SK-N-SH (cell line): ENCODE data around the gene PLD1.

ENCODE experiments used
- CHD2 ChIP-seq: fragments of 150-350 bp; IDR thresholded peaks from 2 replicates; pipeline ENCODE4 v1.6.1; 2018; ENCODE audit warnings: low read length; ENCODE audit not compliant: partially characterized antibody
- CTCF ChIP-seq: fragments of 200-600 bp; sonication (generic); IDR thresholded peaks from 2 replicates; pipeline ENCODE4 v1.6.1; 2017; ENCODE audit warnings: antibody characterized with exemption, mild to moderate bottlenecking, moderate library complexity
- FOXM1 ChIP-seq: IDR thresholded peaks from 2 replicates; pipeline ENCODE4 v1.4.0; 2012; ENCODE audit warnings: low read depth, mild to moderate bottlenecking
- GABPA ChIP-seq: IDR thresholded peaks from 2 replicates; pipeline ENCODE4 v1.4.0; 2012; ENCODE audit warnings: low read depth, mild to moderate bottlenecking
- IRF3 ChIP-seq: fragments of 150-350 bp; IDR thresholded peaks from 2 replicates; pipeline ENCODE4 v1.6.1; 2016; ENCODE audit warnings: mild to moderate bottlenecking, low read depth, low read length
- JUND ChIP-seq: IDR thresholded peaks from 2 replicates; pipeline ENCODE4 v1.4.0; 2012
- POLR2AphosphoS5 ChIP-seq: IDR thresholded peaks from 2 replicates; pipeline ENCODE4 v1.6.1; 2012; ENCODE audit warnings: low read depth, low read length
- RFX5 ChIP-seq: IDR thresholded peaks from 2 replicates; pipeline ENCODE4 v1.6.1; 2012; ENCODE audit warnings: mild to moderate bottlenecking, improper control_type of control experiment, low read length
- RXRA ChIP-seq: IDR thresholded peaks from 2 replicates; pipeline ENCODE4 v1.4.0; 2012; ENCODE audit warnings: low read depth, mild to moderate bottlenecking, borderline replicate concordance
- TAF1 ChIP-seq: IDR thresholded peaks from 2 replicates; pipeline ENCODE4 v1.6.1; 2012; ENCODE audit warnings: low read depth, mild to moderate bottlenecking, low read length, moderate library complexity, borderline replicate concordance
- TEAD4 ChIP-seq: IDR thresholded peaks from 2 replicates; pipeline ENCODE4 v1.4.0; 2012; ENCODE audit warnings: mild to moderate bottlenecking, borderline replicate concordance; ENCODE audit not compliant: insufficient read depth

GRCh38 chr3:171718493-171719185 is 91.6 kb downstream of the PLD1 start:
- TF ChIP-seq RFX5, result no peak
- TF ChIP-seq POLR2AphosphoS5, result no peak
- TF ChIP-seq JUND, result no peak
- TF ChIP-seq FOXM1, result no peak
- TF ChIP-seq GABPA, result no peak
- TF ChIP-seq CTCF, result no peak
- no peak for TF ChIP-seq CHD2
- TF ChIP-seq TAF1, result no peak
- TF ChIP-seq RXRA, result no peak
- TF ChIP-seq TEAD4, result no peak
- no peak for TF ChIP-seq IRF3
